Measurements from ENCODE around the gene SLC24A2.

The SLC24A2 gene

GRCh38 chr9:19807182-19807892 lies 18.5 kb upstream of the SLC24A2 start:
- no peak for DNase-seq (ENCODE audit: low read depth)
- no peak for TF ChIP-seq CTCF (conservative IDR thresholded peaks at IDR 0.05; ENCODE audit: control insufficient read depth, insufficient read depth, low read depth, low read length)
- H3K4me3 ChIP-seq (ENCODE audit: control insufficient read depth, low read depth, low read length): no peak overlapping the region

GRCh38 chr9:19804431-19804830 lies 15.6 kb upstream of the SLC24A2 start:
- TF ChIP-seq CTCF (conservative IDR thresholded peaks at IDR 0.05; ENCODE audit: control insufficient read depth, insufficient read depth, low read depth, low read length): no peak
- DNase-seq (ENCODE audit: low read depth): no peak

GRCh38 chr9:19800884-19801283 lies 12.0 kb upstream of the SLC24A2 start:
- no peak overlapping the region for H3K4me3 ChIP-seq (ENCODE audit: control insufficient read depth, low read depth, low read length)
- TF ChIP-seq CTCF (conservative IDR thresholded peaks at IDR 0.05; ENCODE audit: control insufficient read depth, insufficient read depth, low read depth, low read length): no peak
- no peak for DNase-seq (ENCODE audit: low read depth)

More at GRCh38 chr9:19804431-19804830, 15.6 kb upstream of the SLC24A2 start:
- no peak overlapping the region for H3K4me3 ChIP-seq (ENCODE audit: control insufficient read depth, low read depth, low read length)

GRCh38 chr9:19799784-19800183 lies 10.9 kb upstream of the SLC24A2 start:
- DNase-seq (ENCODE audit: low read depth): no peak
- H3K4me3 ChIP-seq (ENCODE audit: control insufficient read depth, low read depth, low read length): no peak overlapping the region
- no peak for TF ChIP-seq CTCF (conservative IDR thresholded peaks at IDR 0.05; ENCODE audit: control insufficient read depth, insufficient read depth, low read depth, low read length)

- TF ChIP-seq CTCF (conservative IDR thresholded peaks at IDR 0.05; ENCODE audit: control insufficient read depth, insufficient read depth, low read depth, low read length): no peak
- no peak overlapping the region for H3K4me3 ChIP-seq (ENCODE audit: control insufficient read depth, low read depth, low read length)
Observed at GRCh38 chr9:19788152-19788551, 685 bp downstream of the SLC24A2 start.

GRCh38 chr9:19787672-19788071 lies 1.2 kb downstream of the SLC24A2 start:
- TF ChIP-seq CTCF (conservative IDR thresholded peaks at IDR 0.05; ENCODE audit: control insufficient read depth, insufficient read depth, low read depth, low read length): no peak
- no peak overlapping the region for H3K4me3 ChIP-seq (ENCODE audit: control insufficient read depth, low read depth, low read length)
- DNase-seq (ENCODE audit: low read depth): no peak

More at GRCh38 chr9:19788152-19788551, 685 bp downstream of the SLC24A2 start:
- no peak for DNase-seq (ENCODE audit: low read depth)
